ENCODE measurements around the gene FUT3.

DNA sequence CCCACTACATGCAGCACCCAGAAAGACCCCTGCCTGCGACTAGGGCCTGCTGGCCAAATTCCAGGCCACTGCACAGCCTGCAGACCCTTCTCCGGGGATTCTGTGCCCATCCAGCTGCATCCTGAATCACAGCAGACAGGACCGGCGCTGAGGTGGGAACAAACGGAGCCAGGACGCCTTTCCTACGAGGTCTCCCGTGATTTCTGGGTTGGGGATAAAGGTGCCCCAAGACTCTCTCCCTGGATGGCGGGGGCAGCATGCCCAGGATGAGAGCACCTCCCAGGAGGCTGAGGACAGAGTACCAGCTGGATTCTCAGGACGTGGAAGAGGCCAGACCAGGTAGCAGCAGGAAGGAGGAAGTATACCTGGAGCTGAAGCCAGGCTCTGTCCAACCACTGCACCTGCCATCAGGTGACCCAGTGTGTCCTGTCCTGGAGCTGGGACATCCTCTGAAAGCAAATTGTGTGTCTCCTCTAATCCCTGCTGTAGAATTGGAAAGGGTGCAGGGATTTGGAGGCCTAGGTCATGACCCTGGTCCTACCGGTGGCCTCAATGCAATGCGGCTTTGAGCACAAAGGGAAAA lies 22.5 kb upstream of the FUT3 start:
- no peak for TF ChIP-seq CTCF (IDR thresholded peaks at IDR 0.05)
- TF ChIP-seq POLR2A (IDR thresholded peaks at IDR 0.05), result no peak

All from right lobe of liver (tissue), 4 donors.